Activated CD8-positive, alpha-beta memory T cell treated with anti-CD3 and anti-CD28 coated beads, Interleukin-2, amount 50 U/mL, for 4 hours (primary cell): ENCODE results near the gene TMEM115.

ENCODE experiments used
- DNase-seq: peaks from one replicate; pipeline ENCODE4 v3.0.0-alpha.2; 2020

Gene TMEM115

GRCh38 chr3:50351323-50351697, 8.0 kb downstream of the TMEM115 start:
- DNase-seq: no peak

- DNase-seq: peak; percentile 99
Measured at GRCh38 chr3:50350527-50351322, 8.6 kb downstream of the TMEM115 start, which contains the start of the genes CYB561D2 and NPRL2. Gene CYB561D2 (plus strand): TSS chr3:50350862. CDS start chr3:50351434, 572 bp downstream. Gene NPRL2 (minus strand): TSS chr3:50350775. CDS start chr3:50350652, 123 bp downstream.

GRCh38 chr3:50350213-50350526, 9.2 kb downstream of the TMEM115 start:
- no peak for DNase-seq

GRCh38 chr3:50347187-50347813, 12.0 kb downstream of the TMEM115 start:
- DNase-seq: peak; percentile 78

- DNase-seq: peak; percentile 68
Measured at GRCh38 chr3:50345586-50346234, 13.6 kb downstream of the TMEM115 start, which contains the start of gene ZMYND10. Gene ZMYND10 (minus strand): TSS chr3:50345732. CDS start chr3:50345579, 153 bp downstream.

GRCh38 chr3:50345008-50345407, 14.3 kb downstream of the TMEM115 start:
- no peak for DNase-seq

GRCh38 chr3:50342813-50343633, 16.3 kb downstream of the TMEM115 start:
- no peak for DNase-seq

GRCh38 chr3:50341996-50342650, 17.2 kb downstream of the TMEM115 start:
- no peak for DNase-seq

- DNase-seq: no peak
Measured at GRCh38 chr3:50341537-50341936, 17.8 kb downstream of the TMEM115 start.

- DNase-seq: peak; percentile 53
Measured at GRCh38 chr3:50340448-50341329, 18.6 kb downstream of the TMEM115 start, which contains the start of gene RASSF1. Gene RASSF1 (minus strand): TSS chr3:50340836. CDS start chr3:50340805, 31 bp downstream.

GRCh38 chr3:50340147-50340447, 19.2 kb downstream of the TMEM115 start:
- no peak for DNase-seq

- DNase-seq: no peak
Measured at GRCh38 chr3:50339485-50340146, 19.7 kb downstream of the TMEM115 start.

- no peak for DNase-seq
Measured at GRCh38 chr3:50338965-50339364, 20.4 kb downstream of the TMEM115 start.

GRCh38 chr3:50337175-50337861, 22.0 kb downstream of the TMEM115 start:
- peak; percentile 94 for DNase-seq

- DNase-seq: no peak
Measured at GRCh38 chr3:50336452-50337174, 22.7 kb downstream of the TMEM115 start.

GRCh38 chr3:50334339-50335075, 24.8 kb downstream of the TMEM115 start:
- DNase-seq: no peak

- no peak for DNase-seq
Measured at GRCh38 chr3:50333744-50334328, 25.5 kb downstream of the TMEM115 start.

- DNase-seq: no peak
Measured at GRCh38 chr3:50331364-50331907, 27.9 kb downstream of the TMEM115 start.
